Activated effector memory CD4-positive, alpha-beta T cell treated with anti-CD3 and anti-CD28 coated beads, Interleukin-2, amount 50 U/mL, for 16 hours (primary cell): ENCODE measurements around the gene APPL2.
"Not testable (repeated sequence)": the region's sequence is repeated elsewhere in the genome, so short reads cannot be mapped to it uniquely, and the experiment has no call there.

ENCODE experiments used
- DNase-seq: peaks from one replicate; pipeline ENCODE4 v3.0.0-alpha.2; 2020

Gene APPL2

GRCh38 chr12:105189293-105189692 is 46.7 kb downstream of the APPL2 start:
- no peak for DNase-seq

DNA sequence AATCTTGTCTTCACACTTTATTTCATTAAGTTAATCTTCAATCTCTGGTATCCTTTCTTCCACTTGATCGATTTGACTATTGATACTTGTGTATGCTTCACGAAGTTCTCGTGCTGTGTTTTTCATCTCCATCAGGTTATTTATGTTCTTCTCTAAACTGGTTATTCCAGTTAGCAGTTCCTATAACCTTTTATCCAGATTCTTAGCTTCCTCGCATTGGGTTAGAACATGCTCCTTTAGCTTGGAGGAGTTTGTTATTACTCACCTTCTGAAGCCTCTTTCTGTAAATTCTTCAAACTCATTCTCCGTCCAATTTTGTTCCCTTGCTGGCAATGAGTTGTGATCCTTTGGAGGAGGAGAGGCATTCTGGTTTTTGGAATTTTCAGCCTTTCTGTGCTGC is 52.0 kb downstream of the APPL2 start:
- DNase-seq: not testable (repeated sequence)

DNA sequence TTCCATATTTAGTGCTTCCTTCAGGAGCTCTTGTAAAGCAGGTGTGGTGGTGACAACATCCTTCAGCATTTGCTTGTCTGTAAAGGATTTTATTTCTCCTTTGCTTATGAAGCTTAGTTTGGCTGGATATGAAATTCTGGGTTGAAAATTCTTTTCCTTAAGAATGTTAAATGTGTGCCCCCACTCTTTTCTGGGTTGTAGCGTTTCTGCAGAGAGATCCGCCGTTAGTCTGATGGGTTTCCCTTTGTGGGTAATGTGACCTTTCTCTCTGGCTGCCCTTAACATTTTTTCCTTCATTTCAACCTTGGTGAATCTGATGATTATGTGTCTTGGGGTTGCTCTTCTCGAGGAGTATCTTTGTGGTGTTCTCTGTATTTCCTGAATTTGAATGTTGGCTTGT is 52.6 kb downstream of the APPL2 start:
- not testable (repeated sequence) for DNase-seq

DNA sequence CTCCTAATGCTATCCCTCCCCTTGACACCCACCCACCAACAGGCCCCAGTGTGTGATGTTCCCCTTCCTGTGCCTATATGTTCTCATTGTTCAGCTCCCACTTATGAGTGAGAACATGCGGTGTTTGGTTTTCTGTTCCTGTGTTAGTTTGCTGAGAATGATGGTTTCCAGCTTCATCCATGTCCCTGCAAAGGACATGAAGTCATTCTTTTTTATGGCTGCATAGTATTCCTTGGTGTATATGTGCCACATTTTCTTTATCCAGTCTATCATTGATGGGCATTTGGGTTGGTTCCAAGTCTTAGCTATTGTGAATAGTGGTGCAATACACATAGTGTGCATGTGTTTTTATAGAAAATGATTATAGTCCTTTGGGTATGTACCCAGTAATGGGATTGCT is 56.9 kb downstream of the APPL2 start:
- not testable (repeated sequence) for DNase-seq

DNA sequence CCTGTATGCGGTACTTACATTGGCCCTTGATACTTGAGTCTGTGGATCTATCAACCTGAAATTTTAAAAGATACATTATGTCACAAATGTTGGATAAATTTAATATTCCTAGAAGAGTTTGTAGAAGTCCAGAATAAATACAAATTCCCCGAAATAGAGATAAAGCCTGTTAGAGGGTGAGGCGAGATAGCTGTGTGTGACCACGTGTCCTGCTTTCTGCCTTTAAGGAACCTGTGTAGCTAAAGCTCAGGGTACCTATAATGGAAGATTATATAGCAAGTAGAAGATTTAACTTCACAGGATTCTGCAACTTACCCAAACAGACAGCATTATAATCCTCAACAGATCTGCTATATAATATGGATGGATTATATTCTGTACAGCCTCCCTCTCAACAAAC is 58.8 kb downstream of the APPL2 start:
- DNase-seq: no peak

DNA sequence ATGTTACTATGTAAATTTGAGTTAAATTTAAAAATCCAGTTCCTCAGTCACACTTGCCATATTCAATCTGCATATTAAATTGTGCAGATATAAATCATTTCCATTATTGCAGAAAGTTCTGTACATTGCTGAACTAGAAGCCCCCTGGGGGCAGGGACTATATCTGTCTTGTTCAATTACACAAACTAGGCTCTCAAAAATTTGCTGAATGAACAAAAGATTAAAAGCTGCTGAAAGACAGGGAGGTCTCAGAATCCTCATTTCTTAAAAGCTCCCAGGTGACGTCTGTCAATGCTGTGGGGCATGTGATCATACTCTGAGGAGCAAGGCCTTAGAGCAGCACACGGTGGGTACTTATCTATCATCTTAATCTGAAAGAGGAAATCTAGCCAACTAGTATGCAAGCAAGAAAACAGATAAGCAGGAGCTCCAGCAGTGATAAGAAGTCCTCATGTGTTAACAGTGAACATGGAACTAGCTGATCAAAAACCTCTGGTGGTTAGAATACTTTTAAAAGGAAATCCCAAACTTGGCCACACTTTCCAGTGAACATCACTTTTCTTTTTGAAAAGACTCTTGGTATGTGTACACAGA is 60.5 kb downstream of the APPL2 start:
- no peak for DNase-seq

GRCh38 chr12:105171691-105172436 is 64.1 kb downstream of the APPL2 start:
- DNase-seq: no peak

DNA sequence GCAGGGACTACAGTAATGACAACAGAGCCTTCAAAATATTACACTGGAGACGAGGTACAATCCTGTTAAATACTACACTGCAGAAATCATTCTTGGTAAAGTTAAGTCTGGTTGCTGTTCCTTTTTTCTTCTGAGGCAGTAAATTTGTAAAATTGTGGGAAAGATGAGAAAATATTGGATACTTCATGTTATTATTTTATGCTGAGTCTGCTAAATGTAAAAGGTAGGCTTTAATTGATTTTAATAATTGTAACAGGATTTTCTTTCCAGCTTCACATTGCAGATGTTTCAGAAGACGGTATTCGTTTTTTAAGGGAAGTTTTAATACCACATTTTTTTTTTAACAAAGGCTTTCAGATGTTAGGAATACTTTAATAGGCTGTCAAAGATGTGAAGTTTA is 65.8 kb downstream of the APPL2 start:
- DNase-seq: no peak

- DNase-seq: no peak
Observed at GRCh38 chr12:105168006-105168405, 68.0 kb downstream of the APPL2 start.

DNA sequence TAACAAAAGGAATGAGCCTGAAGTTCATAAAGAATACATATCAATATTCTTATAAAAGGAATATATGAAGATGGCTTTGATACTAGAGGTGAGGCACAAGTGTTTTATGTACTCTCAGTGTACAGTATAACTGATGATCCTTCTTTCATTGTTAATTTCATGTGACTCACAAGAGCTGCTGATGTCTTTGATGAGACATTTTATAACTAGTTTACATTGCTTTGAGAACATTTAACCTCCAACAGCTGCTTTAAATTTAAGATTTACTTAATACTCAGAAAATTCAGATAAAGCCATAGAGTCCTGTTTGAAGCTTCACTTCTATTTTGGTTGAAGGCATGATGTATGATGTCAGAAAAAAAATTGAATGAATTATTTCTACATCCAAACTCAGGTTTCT is 68.6 kb downstream of the APPL2 start:
- no peak for DNase-seq

GRCh38 chr12:105166736-105167135 is 69.2 kb downstream of the APPL2 start:
- DNase-seq: no peak

DNA sequence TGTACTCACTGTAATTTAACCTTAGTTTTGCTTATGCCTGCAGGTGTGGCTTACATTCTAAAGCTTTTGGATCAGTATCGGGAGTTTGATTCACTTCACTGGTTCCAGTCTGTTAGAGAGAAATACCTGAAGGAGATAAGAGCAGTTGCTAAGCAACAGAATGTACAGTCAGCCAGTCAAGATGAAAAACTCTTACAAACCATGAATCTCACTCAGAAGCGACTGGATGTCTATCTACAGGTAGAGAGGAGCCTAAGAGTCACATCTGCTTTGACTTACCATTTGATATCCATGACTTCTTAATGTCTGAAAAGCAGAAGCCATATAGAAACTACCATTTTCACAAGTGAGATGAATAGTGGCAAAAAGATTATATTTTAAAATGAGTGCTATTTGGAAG is 71.9 kb downstream of the APPL2 start:
- DNase-seq: no peak

- DNase-seq: no peak
Observed at GRCh38 chr12:105162174-105162573, 73.8 kb downstream of the APPL2 start.

DNA sequence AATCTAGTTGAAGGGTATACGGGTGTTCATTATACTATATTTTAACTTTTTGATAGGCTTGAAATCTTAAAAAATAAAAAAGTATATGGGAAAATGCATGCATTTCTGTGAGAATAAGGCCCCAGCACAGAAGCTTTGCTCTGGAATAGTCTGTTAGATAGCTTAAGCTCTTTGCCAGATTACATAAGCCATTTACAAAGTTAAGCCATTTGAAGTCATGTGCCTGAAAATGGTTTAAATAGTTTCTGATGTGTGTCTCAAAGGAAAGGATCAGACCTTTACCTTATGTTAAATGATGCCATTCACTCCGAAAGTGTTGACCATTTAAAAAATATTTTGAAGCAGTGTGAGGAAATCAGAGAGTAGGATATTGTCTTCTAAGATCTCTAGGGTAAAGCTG is 77.1 kb downstream of the APPL2 start:
- no peak for DNase-seq

- DNase-seq: no peak
Observed at GRCh38 chr12:105157606-105158005, 78.4 kb downstream of the APPL2 start.

GRCh38 chr12:105156260-105156659 is 79.7 kb downstream of the APPL2 start:
- DNase-seq: no peak

GRCh38 chr12:105142259-105142658 is 93.7 kb downstream of the APPL2 start:
- DNase-seq: no peak

DNA sequence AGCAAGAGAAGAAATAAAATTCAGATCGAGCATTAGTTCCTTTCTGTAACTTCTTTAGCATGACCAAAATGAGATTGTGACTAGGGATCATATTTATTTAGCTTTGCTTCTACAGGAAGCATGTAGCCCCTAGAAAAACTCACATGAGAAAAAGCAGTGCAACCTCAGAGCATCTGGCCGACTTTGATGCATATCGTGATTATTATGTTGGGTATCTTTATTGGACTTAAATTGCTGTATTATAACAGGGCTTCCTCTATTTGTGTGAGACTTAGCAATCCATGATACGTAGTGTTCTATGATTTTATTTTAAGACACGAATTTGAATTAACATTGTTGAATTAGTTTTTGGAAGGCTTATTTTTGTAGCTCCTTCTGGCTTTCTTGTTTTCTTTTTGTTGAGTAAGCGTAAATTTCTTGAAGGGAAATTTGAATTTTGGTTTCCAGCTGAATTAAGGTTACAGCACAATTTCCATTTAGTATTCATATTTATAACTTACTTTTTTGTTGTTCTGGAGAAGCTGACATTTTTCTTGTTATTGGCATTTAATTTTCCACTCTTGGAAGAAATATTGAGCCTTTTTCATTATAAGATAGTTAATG is 94.6 kb downstream of the APPL2 start:
- no peak for DNase-seq

- DNase-seq: no peak
Observed at GRCh38 chr12:105138248-105138647, 97.7 kb downstream of the APPL2 start.
